Measurements from ENCODE around the gene PIEZO2.
"Not testable (repeated sequence)": the region's sequence is repeated elsewhere in the genome, so short reads cannot be mapped to it uniquely, and the experiment has no call there.

Gene PIEZO2

GRCh38 chr18:11149441-11150270, at the start of gene PIEZO2:
Gene PIEZO2, minus strand, starts transcription at chr18:11149569. Its CDS starts 981 bp downstream, at chr18:11148588.
- peak; percentile 32 for DNase-seq (ENCODE audit: low read depth, low spot score)

DNA sequence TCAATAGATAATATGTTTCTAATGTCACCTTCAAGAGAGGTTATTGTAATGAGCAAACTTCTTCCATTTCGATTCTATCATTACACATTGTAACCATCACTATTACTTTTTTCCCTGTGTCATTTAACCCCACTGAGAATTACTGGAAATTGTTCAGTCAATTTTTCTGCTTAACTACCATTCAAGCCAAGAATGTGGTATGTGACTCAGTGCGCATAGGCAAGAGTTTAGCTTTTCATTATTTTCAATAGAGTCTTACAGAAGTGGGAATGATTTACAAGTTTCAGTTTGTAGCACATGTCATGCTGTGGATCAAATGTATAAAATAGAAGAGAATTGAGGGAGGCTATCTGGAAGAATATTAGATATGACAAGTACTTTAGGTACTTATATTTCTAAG, 34.3 kb upstream of the PIEZO2 start:
- DNase-seq (ENCODE audit: low read depth, low spot score): no peak

DNA sequence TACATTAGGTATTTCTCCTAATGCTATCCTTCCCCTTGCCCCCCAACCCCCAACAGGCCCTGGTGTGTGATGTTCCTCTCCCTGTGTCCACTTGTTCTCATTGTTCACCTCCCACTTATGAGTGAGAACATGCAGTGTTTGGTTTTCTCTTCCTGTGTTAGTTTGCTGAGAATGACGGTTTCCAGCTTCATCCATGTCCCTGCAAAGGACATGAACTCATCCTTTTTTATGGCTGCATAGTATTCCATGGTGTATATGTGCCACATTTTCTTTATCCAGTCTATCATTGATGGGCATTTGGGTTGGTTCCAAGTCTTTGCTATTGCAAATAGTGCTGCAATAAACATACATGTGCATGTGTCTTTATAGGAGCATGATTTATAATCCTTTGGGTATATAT, 32.3 kb upstream of the PIEZO2 start:
- DNase-seq (ENCODE audit: low read depth, low spot score): not testable (repeated sequence)

DNA sequence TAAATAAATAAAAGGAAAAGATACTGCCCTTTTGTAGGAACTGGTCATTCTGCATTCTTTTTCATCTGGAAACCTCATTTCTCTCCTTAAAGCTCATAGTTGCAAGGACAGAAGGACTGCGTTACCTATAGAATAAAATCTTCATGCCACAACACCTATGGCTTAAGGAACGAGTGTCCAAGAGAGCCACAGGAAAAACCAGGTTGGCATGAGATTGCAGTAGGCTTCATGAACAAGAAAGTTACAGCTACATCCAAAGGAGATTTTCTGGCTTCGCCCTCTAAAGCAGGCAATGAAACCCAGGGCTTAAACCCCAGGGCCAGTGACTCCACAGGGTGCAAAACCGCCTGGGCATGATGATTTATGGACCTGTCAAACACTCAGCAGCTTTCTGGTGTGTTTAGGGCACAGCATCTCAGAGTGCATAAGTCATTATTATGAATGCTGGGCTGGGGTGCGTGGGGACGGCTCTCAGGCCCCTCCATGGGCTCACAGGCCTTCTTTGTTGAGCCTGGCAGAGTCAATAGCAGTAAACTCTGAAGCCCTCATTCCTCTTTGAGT, 30.7 kb upstream of the PIEZO2 start:
- DNase-seq (ENCODE audit: low read depth, low spot score): no peak

GRCh38 chr18:11178951-11179549, 29.7 kb upstream of the PIEZO2 start:
- no peak for DNase-seq (ENCODE audit: low read depth, low spot score)

DNA sequence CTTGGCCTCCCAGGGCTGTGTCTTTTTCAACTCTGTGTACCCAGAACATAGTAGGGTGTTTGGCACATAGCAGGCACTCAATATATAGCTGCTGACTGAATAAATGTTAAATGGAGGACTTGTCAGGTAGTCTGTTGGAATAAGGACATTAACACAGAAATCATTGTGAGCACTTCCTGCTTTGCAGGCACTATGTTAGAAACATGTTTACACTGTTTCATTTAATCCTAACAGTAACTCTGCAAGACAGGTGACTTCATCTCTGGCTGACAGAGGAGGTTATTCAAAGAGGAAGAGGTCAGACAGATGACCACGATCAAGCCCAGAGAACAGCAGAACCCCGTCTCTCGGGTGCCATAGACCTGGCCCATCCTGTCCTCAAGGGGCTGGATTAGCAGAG, 28.0 kb upstream of the PIEZO2 start:
- no peak for DNase-seq (ENCODE audit: low read depth, low spot score)

GRCh38 chr18:11176481-11176881, 27.1 kb upstream of the PIEZO2 start:
- no peak for DNase-seq (ENCODE audit: low read depth, low spot score)

- no peak for DNase-seq (ENCODE audit: low read depth, low spot score)
Observed at GRCh38 chr18:11175266-11175979, 26.1 kb upstream of the PIEZO2 start.

- DNase-seq (ENCODE audit: low read depth, low spot score): not testable (repeated sequence)
Observed at GRCh38 chr18:11174179-11174578, 24.8 kb upstream of the PIEZO2 start.

GRCh38 chr18:11167778-11168177, 18.4 kb upstream of the PIEZO2 start:
- no peak for DNase-seq (ENCODE audit: low read depth, low spot score)

- no peak for DNase-seq (ENCODE audit: low read depth, low spot score)
Observed at GRCh38 chr18:11165952-11166351, 16.6 kb upstream of the PIEZO2 start.

DNA sequence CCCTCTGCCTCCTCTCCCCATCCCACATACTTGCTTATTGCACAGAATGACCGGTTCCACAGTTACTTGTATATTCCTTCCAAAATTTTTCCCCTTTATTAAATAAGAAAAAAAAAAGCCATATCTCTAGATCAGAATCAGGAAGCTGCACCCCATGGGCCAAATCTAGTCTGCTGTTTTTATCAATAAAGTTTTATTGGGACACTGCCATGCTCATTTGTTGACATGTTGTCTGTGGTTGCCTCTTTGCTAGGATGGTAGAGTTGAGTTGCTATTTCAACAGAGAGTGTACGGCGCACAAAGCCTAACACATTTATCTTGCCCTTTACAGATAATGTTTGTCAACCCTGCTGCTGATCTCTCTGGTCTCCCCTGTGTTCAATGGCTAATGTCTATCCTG, 15.8 kb upstream of the PIEZO2 start:
- no peak for DNase-seq (ENCODE audit: low read depth, low spot score)

- DNase-seq (ENCODE audit: low read depth, low spot score): no peak
Observed at GRCh38 chr18:11163665-11164064, 14.3 kb upstream of the PIEZO2 start.

- no peak for DNase-seq (ENCODE audit: low read depth, low spot score)
Observed at GRCh38 chr18:11162889-11163288, 13.5 kb upstream of the PIEZO2 start.

DNA sequence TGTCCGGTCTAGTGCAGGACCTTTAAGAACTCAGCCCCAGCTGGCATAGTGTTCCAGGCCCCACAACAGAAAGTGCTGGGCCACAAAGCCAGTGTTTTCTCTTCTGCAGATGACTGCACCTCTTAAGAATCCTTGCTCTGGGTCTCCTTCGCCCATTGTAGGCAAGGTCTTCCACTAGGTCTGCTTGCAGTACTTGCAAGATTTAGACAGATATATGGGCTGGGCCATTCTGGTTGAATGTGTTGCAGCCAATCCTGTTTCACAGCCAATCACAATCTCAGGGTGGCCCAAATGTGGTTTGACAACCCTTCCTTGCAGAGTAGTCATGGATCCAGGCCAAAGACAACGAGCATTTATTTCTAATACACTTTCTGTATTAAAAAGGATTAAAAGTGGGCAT, 13.1 kb upstream of the PIEZO2 start:
- DNase-seq (ENCODE audit: low read depth, low spot score): no peak

- no peak for DNase-seq (ENCODE audit: low read depth, low spot score)
Observed at GRCh38 chr18:11160313-11160712, 10.9 kb upstream of the PIEZO2 start.

- no peak for DNase-seq (ENCODE audit: low read depth, low spot score)
Observed at GRCh38 chr18:11159844-11160243, 10.5 kb upstream of the PIEZO2 start.

DNA sequence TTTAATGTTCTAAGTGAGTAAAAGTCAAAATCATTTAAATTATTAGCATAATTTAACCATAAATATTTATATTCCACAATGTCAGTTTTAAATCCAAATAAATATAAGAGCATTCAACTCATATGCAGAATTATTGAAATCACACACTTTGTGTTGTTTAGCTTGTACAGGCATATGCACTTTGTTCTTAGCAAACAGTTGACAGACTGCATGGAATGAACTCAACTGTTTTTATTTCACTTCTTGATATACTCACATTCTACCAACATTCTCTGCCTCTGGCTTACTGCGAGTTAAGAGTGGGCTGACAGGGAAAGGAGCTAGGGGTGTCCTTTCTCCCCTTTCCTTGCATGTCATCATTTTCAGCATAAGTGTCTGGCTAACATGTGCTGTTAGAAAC, 7.6 kb upstream of the PIEZO2 start:
- no peak for DNase-seq (ENCODE audit: low read depth, low spot score)

DNA sequence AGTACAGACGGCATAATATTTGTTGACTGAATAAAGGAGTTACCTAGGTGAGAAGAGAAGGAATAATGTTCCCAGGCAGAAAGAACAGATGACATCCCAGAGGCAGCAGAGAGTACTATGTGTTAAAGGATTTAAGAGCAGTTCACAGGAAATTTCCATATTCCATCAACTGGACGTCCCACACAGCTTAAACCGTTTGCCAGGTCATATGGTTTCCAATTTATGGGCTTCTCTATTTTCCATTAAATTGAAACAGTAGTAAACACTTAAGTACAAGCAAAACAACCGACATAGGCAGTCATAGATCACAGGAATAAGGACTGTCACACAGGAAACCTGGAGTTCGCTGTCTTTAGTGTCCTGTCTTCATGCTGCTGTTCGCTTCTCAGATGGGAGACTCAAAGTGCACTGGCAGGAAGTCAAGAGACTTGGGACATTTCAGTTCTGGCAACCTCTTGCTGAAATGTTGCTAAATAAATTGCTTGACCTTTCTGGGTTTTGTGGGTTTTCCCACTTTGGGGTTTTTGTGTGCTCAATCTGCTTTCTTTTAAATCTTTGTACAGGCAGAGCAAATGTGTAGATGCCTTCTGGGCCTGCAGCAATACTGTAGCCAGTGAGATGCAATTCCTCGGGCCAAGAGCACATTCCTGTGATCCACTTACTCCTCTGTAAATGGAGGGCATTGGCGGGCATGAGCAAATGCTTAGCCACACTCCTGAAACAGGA, 5.8 kb upstream of the PIEZO2 start:
- DNase-seq (ENCODE audit: low read depth, low spot score): no peak

GRCh38 chr18:11154368-11154989, 5.1 kb upstream of the PIEZO2 start:
- peak; percentile 39 for DNase-seq (ENCODE audit: low read depth, low spot score)

- DNase-seq (ENCODE audit: low read depth, low spot score): no peak
Observed at GRCh38 chr18:11153097-11153496, 3.7 kb upstream of the PIEZO2 start.

All from smooth muscle cell of the brain vasculature (primary cell).